ENCODE results near the gene NACAD.

GRCh38 chr7:45055594-45056219 is 33.1 kb downstream of the NACAD start:
- no peak for TF ChIP-seq CBX2 (IDR thresholded peaks at IDR 0.05; ENCODE audit: borderline replicate concordance, low read depth)
- no peak for TF ChIP-seq CTCF (IDR thresholded peaks at IDR 0.05)
- no peak for TF ChIP-seq ELK1 (IDR thresholded peaks at IDR 0.05; ENCODE audit: low read depth, low read length)
- no peak for TF ChIP-seq EP300 (IDR thresholded peaks at IDR 0.05)
- no peak for TF ChIP-seq USF2 (IDR thresholded peaks at IDR 0.05)
- TF ChIP-seq JUNB (IDR thresholded peaks at IDR 0.05): no peak
- TF ChIP-seq REST (IDR thresholded peaks at IDR 0.05): no peak
- TF ChIP-seq MAX (IDR thresholded peaks at IDR 0.05): no peak
- no peak for TF ChIP-seq POLR2A (IDR thresholded peaks at IDR 0.05; ENCODE audit: low read length)
- TF ChIP-seq JUN (IDR thresholded peaks at IDR 0.05): no peak
- TF ChIP-seq KDM5A (IDR thresholded peaks at IDR 0.05): no peak
